Parathyroid adenoma (tissue), 2 donors: ENCODE data around the gene ZNF778.

ENCODE experiments used
- H2AFZ ChIP-seq: fragments of 300-600 bp; sonication (generic); one replicate; pipeline ENCODE4 v1.7.0; 2017; ENCODE audit warnings: antibody characterized with exemption, mild to moderate bottlenecking
- H3K27ac ChIP-seq: fragments of 300-600 bp; sonication (generic); one replicate; pipeline ENCODE4 v1.7.0; 2017
- H3K27me3 ChIP-seq: fragments of 300-600 bp; sonication (generic); one replicate; pipeline ENCODE4 v1.7.0; 2017; ENCODE audit warnings: low read length; ENCODE audit not compliant: control insufficient read depth, insufficient read depth
- H3K36me3 ChIP-seq: fragments of 300-600 bp; sonication (generic); one replicate; pipeline ENCODE4 v1.7.0; 2017; ENCODE audit warnings: low read length; ENCODE audit not compliant: control insufficient read depth, insufficient read depth
- H3K4me1 ChIP-seq: fragments of 300-600 bp; sonication (generic); one replicate; pipeline ENCODE4 v1.7.0; 2017; ENCODE audit warnings: control low read depth
- H3K4me2 ChIP-seq: fragments of 300-600 bp; sonication (generic); one replicate; pipeline ENCODE4 v1.7.0; 2017; ENCODE audit warnings: low read length
- H3K4me3 ChIP-seq: fragments of 300-600 bp; sonication (generic); one replicate; pipeline ENCODE4 v1.7.0; 2017; ENCODE audit warnings: low read depth, low read length
- H3K79me2 ChIP-seq: fragments of 300-600 bp; sonication (generic); one replicate; pipeline ENCODE4 v1.7.0; 2017; ENCODE audit warnings: control low read depth
- H3K9ac ChIP-seq: fragments of 300-600 bp; sonication (generic); one replicate; pipeline ENCODE4 v1.7.0; 2017; ENCODE audit warnings: mild to moderate bottlenecking
- H3K9me3 ChIP-seq: fragments of 300-600 bp; sonication (generic); one replicate; pipeline ENCODE4 v1.7.0; 2017; ENCODE audit warnings: low read length; ENCODE audit not compliant: control insufficient read depth
- TF ChIP-seq, protein P1 (sequence below): fragments of 300-600 bp; sonication (generic); IDR thresholded peaks from one replicate; pipeline ENCODE4 v1.7.0; 2017; ENCODE audit warnings: antibody characterized with exemption, mild to moderate bottlenecking
- donor health status: primary hyperparathyroidism.

Gene ZNF778

DNA sequence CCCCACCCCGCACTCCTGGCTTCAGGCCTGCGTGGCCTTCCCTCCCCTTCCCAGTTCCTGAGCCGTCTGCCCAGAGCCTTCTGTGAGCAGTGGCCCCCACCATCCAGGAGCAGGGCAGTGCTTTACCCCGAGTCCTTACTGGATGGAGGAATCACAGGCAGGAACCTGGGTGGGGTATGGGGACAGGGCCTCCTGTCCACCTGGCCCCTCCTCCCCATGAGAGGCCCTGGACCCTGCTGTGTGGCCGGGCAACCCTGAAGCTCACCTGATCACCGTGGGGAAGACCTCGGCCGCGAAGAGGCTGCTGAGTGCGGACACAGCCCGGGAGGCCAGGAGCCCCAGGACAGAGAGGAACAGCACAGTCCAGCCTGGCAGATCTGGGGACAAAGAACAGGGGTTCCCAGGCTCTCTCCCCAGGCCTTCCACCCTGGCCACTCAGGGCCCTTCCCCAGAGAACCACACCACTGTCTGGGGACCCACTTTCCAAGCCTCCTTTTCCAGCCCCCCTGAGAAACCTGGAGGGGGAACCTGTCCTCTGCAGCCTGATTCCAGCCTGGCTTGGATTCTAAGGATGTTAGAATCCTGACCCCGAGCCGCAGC, 20.4 kb upstream of the ZNF778 start:
- Histone ChIP-seq H3K79me2 (no peaks in the 10 kb centered on the region), H3K4me1 (no peaks in the 10 kb centered on the region), H3K4me3 (no peak overlapping the region), H2AFZ (no peak overlapping the region), H3K36me3 (no peaks in the 10 kb centered on the region), H3K9ac (no peak overlapping the region), H3K27me3 (no peaks in the 10 kb centered on the region), H3K9me3 (no peaks in the 10 kb centered on the region), H3K27ac (no peak overlapping the region), H3K4me2 (no peak overlapping the region)
- TF ChIP-seq, protein P1, sequence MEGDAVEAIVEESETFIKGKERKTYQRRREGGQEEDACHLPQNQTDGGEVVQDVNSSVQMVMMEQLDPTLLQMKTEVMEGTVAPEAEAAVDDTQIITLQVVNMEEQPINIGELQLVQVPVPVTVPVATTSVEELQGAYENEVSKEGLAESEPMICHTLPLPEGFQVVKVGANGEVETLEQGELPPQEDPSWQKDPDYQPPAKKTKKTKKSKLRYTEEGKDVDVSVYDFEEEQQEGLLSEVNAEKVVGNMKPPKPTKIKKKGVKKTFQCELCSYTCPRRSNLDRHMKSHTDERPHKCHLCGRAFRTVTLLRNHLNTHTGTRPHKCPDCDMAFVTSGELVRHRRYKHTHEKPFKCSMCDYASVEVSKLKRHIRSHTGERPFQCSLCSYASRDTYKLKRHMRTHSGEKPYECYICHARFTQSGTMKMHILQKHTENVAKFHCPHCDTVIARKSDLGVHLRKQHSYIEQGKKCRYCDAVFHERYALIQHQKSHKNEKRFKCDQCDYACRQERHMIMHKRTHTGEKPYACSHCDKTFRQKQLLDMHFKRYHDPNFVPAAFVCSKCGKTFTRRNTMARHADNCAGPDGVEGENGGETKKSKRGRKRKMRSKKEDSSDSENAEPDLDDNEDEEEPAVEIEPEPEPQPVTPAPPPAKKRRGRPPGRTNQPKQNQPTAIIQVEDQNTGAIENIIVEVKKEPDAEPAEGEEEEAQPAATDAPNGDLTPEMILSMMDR: no peak

DNA sequence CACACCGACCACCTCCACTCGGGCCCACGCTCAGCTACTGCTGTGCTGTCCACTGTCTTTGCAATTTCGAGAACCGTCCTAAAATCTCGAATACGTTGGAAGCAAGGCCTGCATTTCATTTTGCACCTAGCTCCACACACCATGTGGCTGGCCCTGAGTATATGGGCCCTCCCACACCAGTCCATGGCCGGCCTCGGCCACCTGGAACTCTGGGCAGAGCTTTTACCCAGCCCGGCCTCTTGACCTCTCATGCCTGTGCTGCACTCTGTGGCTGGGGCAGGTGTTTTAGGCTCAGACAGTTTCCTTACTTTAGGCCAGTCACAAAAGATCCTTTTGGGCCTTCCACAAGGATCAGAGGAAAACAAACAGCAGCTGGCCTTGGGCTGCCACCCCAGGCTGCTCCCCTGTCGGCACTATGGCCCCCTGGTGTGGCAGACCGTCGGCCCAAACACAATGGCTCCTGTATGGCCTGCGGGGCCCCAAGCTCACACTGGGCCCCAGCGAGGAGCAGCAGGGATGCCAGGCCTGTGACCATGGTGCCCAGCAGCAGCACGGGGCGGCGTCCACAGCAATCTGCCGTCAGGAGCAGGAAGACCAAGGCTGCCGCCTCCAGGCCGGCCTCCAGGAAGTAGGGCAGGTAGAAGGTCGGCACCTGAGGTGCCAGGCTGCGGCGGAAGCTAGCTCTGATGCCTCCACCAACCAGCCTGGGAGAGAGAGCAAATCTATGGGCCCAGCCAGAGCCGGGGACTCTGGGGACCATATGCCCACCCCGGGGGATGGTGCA, 19.7 kb upstream of the ZNF778 start:
- no peak overlapping the region for H3K4me2 ChIP-seq
- no peak overlapping the region for H3K27ac ChIP-seq
- TF ChIP-seq, protein P1: no peak
- H3K27me3 ChIP-seq: no peaks in the 10 kb centered on the region
- H3K4me1 ChIP-seq: no peaks in the 10 kb centered on the region
- no peak overlapping the region for H3K9ac ChIP-seq
- H3K79me2 ChIP-seq: no peaks in the 10 kb centered on the region
- H2AFZ ChIP-seq: no peak overlapping the region
- H3K9me3 ChIP-seq: no peaks in the 10 kb centered on the region
- no peaks in the 10 kb centered on the region for H3K36me3 ChIP-seq
- no peak overlapping the region for H3K4me3 ChIP-seq

DNA sequence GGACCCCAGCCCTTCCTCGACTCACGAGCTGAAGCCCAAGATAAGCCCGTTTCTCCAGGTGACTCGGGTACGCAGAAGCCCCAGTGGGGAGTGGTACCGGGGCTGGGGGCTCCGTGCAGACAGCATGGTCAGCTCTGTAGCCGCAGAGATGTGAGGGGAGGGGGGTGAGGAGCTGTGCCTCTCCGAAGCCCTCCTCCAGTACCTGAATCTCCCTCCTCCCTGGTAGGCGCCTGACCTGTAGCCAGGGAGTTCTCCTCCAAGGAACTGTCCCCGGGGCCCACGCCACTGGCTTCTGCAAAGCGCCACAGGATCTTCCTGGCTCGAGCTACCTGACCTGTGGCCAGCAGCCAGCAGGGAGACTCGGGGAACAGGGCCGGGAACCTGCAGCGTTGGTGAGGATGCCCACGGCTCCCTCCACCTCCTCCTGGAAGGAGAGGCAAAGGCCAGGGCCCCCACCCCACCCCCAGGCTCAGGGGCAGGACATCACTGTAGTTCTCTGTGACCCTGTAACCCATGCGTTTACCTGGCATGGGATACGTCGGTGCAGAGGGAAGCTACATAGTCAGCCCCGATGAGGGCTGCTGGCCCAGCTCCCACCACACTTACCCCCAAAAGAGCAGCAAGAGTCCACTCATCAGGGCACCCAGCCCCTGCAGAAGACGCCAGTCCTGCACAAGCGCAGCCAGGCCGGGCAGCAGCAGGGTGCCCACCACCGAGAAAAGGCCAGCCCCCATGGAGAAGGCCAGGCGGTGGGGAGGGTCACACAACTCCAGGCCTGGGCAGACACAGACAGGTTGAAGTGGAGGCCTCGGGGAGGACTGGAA, 18.9 kb upstream of the ZNF778 start:
- TF ChIP-seq, protein P1: no peak
- Histone ChIP-seq H3K4me2 (no peak overlapping the region), H2AFZ (no peak overlapping the region), H3K9me3 (no peaks in the 10 kb centered on the region), H3K27ac (no peak overlapping the region), H3K4me3 (no peak overlapping the region), H3K9ac (no peak overlapping the region), H3K27me3 (no peaks in the 10 kb centered on the region), H3K4me1 (no peaks in the 10 kb centered on the region), H3K79me2 (no peaks in the 10 kb centered on the region), H3K36me3 (no peaks in the 10 kb centered on the region)

DNA sequence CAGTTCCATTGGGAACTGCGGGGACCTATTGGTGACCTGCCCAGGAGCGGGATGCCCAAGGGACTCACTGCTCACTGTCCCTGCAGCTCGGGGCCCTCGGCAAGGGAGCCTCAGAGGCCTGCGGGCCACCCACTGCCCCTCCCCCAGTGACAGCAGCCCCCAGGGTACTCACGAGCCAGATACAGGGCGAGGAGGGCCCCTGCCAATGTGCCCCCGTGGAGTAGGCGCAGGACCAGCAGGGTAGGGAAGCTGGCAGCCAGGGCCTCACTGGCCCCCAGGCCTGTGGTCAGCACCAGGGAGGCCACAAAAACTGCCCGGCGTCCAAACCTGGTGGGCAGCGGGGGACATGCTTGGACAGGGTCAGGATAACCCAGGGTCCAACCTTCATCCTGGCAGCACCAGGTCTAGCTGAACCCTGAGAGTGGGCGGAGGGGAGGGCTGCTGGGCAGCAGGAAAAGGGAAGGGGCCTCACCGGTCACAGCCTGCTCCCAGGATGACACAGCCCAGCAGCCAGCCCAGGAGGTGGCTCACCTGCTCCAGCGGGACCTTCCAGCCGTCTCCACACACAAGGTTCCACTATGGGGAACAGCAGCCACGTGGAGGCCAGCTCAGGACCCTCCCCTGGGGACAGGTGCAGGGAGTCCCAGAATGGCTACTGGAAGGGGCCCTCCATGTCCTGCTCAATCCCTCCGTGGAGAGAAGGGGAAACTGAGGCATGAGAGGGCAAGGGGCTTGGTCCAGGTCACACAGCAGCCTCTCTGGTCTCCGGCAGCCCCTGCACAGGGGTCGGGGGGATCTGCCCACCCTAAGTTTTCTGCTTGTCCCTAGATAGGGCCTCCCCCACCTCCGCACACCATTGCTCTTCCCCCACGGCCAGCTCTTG, 18.0 kb upstream of the ZNF778 start:
- no peak overlapping the region for H3K4me3 ChIP-seq
- H3K9ac ChIP-seq: no peak overlapping the region
- H2AFZ ChIP-seq: no peak overlapping the region
- H3K4me1 ChIP-seq: no peaks in the 10 kb centered on the region
- TF ChIP-seq, protein P1: no peak
- H3K27me3 ChIP-seq: no peaks in the 10 kb centered on the region
- no peaks in the 10 kb centered on the region for H3K79me2 ChIP-seq
- no peaks in the 10 kb centered on the region for H3K36me3 ChIP-seq
- no peak overlapping the region for H3K4me2 ChIP-seq
- H3K9me3 ChIP-seq: no peaks in the 10 kb centered on the region
- no peak overlapping the region for H3K27ac ChIP-seq
